Activated CD4-positive, CD25-positive, alpha-beta regulatory T cell (primary cell): ENCODE results near the gene TOP1.

Experiments used
- DNase-seq, 4 experiments: peaks; one replicate each; lab custom pipeline; 2025; lab: John Stamatoyannopoulos, UW

TOP1 gene

DNA sequence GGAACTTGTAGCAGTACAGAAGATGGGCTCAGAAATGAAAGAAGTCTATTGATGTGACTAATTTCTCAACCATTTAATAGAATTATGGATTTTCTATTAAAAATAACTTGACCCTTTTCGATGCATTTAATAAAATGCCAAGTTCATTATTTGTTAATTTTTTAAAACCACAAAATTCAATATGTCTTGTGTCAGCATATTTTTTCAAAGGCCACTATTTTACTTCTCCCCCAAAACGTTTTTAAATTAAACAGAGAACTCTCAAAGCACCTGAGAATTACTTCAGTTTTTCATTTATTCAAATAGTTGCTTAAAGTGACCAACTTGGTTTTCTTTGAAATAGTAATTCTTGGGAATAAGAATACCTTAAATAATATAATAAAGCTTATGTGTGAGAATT, 8.6 kb downstream of the TOP1 start:
- DNase-seq: no peak

DNA sequence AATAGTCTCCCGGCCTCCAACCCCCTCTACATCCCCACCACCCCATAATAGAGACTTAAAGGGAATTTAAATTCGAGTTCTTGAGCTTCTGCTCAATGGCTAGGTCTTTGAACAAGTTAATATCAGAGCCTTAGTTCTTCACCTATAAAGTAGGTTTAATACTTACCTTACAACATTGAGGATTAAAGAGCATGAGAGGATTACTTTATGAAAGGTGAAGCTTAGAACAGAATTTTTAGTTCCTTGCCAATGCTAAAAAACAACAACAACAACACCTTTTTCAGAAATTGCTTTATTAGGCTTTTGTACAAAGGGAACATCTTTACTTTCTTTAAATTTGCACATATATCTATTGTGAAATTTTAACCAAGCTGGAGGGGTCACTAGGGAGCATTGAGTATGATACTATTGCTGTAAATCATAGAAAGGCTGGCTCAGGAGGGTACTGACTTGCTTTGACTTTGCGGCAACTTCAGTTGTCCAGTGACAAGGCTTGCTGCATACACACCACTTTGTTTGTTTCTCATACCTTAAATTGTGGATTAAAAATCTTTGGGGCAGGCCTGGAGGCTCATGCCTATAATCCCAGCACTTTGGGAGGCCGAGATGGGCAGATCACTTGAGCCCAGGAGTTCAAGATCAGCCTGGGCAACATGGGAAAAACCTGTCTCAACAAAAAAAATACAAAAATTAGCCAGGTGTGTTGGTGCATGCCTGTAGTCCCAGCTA, 9.7 kb downstream of the TOP1 start:
- no peak for DNase-seq

DNA sequence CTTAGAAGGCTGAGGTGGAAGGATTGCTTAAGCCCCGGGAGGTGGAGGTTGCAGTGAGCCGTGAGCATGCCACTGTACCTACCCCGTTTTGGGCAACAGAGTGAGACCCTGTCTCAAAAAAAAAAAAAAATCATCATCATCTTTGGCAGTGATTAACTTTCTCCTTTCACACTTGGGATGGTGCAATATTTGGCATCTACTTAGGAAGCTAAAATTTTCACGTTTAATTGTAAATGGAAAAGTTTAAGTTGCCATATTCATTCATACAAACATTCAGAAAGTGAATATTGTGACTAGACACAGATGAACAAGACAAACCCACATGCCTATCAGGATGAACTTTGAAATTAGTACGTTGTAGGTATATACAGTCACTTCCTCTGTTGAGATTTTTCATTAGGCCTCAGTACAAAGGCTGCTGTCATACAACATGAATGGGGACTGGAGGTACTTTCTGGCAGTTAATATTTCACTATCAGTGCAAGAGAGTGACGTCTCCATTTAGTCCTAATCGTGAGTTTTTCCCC, 10.3 kb downstream of the TOP1 start:
- no peak for DNase-seq

DNA sequence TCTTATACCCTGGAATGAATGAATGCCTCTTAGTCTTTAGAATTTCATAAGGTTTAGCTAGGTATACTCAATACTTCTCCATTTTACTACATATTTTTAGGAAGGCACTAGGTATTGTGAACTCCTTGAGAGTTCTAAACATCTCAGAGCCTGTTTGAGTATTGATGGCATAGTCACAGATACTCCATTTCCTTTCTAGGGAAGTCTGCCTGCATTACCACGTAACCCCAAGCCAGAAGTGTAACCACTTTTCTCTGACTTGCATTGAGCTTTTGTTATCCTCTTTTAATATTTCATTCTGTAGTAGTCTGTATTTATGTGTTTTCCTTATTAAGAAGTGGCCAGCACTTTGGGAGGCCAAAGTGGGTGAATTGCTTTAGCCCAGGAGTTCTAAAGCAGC, 12.2 kb downstream of the TOP1 start:
- no peak for DNase-seq

DNA sequence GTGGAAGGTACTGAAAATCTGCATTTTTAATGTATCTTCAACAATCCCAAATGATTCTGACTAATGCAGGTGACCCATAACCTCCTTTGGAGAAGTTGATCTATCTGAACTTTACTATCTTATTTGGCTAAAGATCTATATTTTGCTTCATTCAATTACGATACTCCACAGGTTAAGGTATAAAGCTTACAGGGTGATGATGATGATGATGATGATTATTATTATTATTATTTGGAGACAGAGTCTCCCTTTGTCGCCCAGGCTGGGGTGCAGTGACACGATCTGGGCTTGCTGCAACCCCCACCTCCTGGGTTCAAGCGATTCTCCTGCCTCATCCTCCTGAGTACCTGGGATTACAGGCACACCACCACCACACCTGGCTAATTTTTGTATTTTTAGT, 13.1 kb downstream of the TOP1 start:
- no peak for DNase-seq

DNA sequence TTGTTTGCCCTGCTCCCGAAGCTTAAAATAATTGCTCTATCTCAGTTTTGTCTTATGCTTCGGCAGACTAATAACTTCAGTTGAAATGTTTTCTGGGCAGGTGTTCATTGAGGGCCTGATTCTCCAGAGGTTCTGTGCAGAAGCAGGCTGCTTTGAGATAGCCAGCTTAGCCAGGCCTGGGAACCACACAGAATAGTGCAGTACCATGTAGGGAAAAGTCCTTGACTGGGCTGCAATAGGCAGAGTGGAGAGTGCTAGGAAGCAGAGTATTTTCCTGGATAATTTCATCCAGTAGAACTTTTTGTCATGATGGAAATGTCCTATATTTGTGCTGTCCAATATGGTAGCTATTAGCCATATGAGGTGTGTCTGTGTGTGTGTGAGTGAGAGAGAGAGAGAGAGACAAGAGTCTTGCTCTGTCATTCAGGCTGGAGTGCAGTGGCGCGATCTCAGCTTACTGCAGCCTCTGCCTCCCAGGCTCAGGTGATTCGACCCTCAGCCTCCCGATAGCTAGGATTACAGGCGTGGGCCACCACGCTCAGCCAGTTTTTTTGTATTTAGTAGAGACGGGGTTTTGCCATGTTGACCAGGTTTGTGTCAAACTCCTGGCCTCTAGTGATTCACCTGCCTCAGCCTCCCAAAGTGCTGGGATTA, 15.9 kb downstream of the TOP1 start:
- DNase-seq: no peak

GRCh38 chr20:41045671-41046070, 17.0 kb downstream of the TOP1 start:
- no peak for DNase-seq

GRCh38 chr20:41046716-41047115, 18.1 kb downstream of the TOP1 start:
- no peak for DNase-seq

DNA sequence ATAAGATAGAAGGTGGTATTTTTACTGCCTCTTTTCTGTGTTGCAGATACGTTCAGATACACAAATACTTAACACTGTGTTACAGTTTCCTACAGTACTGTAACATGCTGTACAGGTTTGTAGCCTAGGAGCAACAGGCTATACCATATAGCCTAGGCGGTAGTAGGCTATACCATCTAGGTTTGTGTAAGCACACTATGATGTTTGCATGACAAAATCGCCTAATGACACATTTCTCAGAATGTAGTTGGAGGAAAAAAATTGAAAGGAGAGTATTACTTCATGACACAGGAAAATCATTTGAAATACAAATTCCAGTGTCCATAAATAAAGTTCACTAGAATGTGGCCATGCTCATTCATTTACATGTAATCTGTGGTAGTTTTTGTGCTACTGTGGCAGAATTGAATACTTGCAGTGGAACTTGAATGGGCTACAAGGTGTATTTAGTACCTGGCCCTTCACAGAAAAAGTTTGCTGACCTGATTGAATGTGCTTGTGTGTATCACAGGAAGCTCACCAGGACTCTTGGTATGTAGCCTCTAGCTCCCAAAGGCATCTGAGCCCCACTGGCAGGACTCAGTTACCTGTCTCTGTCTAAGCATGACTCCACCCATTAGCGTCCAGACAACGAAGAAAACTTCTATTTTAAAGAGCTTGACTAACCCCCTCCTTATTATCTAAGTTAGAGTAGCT, 18.8 kb downstream of the TOP1 start:
- no peak for DNase-seq

DNA sequence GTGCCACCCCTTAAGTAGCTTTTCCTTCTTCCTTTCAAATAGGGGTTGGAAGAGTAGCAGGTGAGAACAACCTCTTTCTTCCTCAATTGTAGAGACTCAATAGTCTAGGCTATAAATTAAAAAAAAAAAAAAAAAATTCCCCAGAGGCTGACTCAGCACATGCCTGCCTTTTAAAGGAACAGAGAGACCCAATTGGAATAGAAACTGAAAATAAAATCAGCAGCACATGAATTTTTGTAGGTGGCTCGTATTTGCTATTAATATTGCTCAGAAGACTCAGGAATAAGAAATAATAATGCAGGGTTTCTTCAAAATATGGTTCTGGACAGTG, 19.3 kb downstream of the TOP1 start:
- no peak for DNase-seq

GRCh38 chr20:41048461-41049301, 20.1 kb downstream of the TOP1 start:
- no peak for DNase-seq

- DNase-seq: no peak
Observed at GRCh38 chr20:41049451-41049850, 20.8 kb downstream of the TOP1 start.

- DNase-seq: no peak
Observed at GRCh38 chr20:41050361-41051008, 21.9 kb downstream of the TOP1 start.

GRCh38 chr20:41051009-41051825, 22.6 kb downstream of the TOP1 start:
- no peak for DNase-seq

DNA sequence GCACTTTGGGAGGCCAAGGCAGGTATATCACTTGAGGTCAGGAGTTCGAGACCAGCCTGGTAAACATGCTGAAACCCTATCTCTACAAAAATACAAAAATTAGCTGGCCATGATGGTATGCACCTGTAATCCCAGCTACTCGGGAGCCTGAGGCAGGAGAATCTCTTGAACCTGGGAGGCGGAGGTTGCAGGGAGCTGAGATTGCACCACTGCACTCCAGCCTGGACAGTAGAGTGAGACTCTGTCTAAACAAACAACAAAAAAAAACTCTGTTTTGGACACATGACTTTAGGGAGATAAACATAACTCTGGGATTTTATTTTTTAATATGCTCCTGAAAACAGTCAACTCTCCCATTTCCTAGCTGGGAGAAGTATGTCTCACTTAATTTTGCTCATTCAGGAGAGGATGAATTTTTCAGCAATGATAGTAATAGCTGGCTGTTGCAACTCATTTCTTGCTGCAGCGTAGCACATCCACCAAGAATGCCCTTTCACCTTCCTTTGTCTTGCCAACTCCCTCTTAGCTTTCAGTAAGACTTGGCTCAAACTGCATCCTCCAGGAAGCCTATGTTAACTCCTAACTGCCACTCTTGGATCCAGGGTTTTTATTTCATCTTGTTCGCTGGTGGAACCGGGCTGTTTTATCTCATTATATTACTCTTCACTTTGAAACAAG, 24.3 kb downstream of the TOP1 start:
- no peak for DNase-seq

DNA sequence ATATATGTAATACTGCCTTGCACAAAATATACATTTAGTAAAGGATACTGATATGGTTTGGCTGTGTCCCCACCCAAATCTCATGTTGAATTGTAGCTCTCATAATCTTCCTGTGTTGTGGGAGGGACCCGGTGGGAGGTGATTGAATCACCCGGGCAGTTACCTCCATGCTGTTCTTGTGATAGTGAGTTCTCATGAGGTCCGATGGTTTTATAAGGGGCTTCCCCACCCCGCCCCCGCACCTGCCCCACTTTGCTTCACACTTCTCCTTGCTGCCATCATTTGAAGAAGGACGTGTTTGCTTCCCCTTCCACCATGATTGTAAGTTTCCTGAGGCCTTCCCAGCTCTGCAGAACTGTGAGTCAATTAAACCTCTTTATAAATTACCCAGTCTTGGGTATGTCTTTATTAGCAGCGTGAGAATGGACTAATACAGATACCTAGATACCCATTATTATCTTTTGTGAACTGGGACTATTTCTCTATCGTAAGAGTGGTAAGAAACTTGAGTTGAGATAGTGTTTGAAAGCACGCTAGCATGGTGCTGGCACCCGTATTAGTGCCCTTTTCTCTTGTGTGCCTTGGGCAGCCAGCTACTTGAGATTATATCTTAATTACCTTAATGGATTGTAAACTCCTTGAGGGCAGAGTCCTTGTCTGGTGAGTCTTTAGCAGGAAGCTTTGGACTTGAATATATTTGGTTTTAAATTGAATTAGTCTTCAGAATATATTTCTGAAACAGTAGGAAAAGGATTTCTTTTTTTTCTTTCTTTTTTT, 25.6 kb downstream of the TOP1 start:
- no peak for DNase-seq

- DNase-seq: no peak
Observed at GRCh38 chr20:41054847-41055230, 26.2 kb downstream of the TOP1 start.

DNA sequence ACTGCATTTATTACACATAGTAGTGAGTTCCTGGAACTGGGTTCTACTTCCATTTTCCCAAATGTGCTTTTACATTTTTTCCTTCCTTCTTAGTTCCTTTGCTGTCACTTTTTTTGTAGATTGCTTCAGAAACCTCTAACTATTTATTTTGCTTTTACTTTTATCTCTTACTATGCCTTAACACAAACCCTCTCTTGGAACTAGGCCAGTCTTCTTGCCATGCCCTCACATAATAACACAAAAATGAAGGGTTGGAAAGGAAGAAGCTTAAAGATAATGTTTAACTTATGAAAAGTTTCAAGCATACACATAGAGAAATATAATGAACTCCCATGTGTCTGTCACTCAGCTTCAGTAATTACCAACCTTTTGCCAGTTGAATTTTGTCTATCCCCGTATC, 27.1 kb downstream of the TOP1 start:
- DNase-seq: no peak

GRCh38 chr20:41057999-41058673, 29.5 kb downstream of the TOP1 start:
- no peak for DNase-seq
